HG03575 (cell line): Measurements from ENCODE around the gene MGP.

Source experiments
- ATAC-seq: cut with Tn5 transposase; IDR thresholded peaks from one replicate; pipeline ENCODE4 v1.9.1; 2021; ENCODE audit not compliant: unreplicated experiment, insufficient number of reproducible peaks, low FRiP score; ENCODE audit errors: extremely low read depth

MGP gene

DNA sequence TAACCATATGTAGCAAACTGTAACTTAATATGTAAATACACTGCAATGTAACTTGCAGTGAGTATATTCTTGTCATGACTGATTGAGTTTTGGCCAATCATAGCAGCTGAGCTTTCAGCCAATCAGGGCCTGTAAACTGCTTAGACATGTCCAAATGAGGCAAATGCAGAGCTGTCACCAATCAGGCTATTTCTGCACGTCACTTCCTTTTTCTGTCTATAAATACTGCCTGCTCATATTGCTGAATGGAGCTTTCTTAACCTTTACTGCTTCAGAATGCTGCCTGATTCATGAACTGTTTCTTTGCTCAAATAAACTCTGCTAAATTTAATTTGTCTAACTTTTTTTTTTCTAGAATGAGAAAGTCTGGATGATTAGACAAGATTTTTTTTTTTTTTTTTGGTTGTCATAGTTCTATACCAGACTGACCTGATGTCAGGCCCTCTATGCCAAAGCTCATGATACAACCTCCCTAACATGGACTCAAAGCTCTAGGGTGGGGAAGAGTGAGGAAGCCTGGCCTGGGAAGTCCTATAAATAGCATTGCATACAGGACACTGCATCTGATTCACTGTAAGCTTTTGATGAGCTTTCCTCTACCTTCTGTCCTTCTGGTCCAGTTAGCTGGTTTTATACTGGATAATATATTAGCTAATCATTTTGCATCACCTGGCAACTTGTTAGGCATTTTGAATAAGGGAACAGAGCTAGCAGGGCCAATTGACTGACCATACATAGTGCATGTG is 12.0 kb downstream of the MGP start:
- no peak for ATAC-seq

DNA sequence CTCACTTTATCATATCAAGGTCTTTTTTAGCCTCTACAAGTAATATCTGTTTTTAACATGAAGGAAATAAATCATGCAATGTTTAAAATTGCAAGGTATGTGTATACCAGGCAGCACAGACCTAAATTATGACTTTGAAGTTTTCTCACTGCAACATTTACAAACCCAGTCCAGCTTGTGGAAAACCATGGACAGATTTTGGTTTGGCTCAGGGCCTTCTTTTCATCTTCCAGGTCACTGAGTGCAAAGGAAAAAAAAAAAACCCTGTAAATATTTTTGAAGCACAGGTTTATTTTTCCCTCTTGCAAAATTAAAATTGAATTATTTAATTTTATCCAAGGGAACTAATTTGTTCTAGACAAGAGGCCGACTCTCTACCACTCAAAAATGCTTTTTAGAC is 13.8 kb downstream of the MGP start:
- ATAC-seq: no peak

DNA sequence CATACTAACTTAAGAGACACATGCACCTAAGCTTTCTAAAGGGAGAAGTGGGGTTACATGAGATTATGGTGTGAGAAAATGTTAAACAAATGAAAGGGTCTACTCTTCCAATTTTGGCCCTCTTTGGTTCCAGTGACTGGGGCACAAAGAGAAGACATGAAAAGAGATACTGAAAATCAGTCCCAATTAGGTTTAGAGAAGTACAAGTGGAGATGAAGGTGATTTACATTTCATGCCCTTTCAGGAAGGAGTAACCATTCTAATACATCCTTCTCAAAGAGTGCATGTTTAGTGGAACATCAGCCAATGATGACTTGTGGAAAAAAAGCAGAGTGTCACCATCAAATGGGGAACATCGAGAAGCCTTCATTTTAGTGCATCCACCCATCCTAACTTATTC is 14.4 kb downstream of the MGP start:
- no peak for ATAC-seq

DNA sequence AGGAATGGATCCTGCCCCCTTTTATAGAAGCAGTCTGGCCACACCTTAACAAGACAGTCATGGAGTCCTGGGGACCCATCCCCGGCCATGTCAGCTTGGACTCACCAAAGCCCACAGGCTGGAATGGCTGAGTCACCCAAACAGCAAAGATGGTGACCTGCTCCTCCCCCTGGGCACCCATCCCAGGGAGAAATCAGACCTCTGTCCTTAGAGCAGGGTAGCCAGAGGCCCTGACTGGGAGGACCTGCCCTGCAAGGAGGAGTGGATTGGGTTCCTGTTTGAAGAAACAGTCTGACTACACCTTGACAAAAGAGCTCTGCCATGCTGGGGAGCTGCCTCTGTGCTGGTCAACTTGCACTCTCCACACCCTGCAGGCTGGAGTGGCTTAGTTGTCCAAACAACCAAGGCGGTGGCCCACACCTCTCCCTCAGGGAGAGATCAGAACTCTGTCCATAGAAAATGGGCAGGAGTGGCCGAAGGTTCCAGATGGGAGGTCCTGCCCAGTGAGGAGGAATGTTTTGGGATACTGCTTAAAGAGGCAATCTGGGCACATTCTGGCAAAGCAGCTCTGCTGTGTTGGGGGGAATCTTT is 16.6 kb downstream of the MGP start:
- no peak for ATAC-seq

DNA sequence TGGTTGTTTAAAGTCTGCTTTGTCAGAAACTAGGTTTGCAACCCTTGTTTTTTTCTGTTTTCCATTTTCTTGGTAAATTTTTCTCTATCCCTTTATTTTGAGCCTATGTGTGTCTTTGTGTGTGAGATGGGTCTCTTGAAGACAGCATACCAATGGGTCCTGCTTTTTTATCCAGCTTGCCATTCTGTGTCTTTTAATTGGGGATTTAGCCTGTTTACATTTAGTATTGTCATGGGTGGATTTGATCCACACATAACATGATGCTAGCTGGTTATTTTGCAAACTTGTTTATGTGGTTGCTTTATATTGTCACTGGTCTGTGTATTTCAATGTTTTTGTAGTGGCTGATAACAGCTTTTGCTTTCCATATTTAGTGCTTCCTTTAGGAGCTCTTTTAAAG is 25.2 kb downstream of the MGP start:
- no peak for ATAC-seq

DNA sequence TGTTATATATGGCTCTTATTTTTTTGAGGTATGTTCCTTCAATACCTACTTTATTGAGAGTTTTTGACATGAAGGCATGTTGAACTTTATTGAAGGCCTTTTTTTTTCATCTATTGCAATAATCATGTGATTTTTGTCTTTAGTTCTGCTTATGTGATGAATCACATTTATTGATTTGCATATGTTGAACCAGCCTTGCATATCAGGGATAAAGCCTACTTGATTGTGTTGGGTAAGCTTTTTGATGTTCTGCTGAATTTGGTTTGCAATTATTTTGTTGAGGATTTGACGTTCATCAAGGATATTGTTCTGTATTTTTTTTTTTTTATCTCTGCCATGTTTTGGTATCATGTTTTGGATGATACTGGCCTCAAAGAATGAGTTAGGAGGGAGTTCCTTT is 27.1 kb downstream of the MGP start:
- no peak for ATAC-seq

DNA sequence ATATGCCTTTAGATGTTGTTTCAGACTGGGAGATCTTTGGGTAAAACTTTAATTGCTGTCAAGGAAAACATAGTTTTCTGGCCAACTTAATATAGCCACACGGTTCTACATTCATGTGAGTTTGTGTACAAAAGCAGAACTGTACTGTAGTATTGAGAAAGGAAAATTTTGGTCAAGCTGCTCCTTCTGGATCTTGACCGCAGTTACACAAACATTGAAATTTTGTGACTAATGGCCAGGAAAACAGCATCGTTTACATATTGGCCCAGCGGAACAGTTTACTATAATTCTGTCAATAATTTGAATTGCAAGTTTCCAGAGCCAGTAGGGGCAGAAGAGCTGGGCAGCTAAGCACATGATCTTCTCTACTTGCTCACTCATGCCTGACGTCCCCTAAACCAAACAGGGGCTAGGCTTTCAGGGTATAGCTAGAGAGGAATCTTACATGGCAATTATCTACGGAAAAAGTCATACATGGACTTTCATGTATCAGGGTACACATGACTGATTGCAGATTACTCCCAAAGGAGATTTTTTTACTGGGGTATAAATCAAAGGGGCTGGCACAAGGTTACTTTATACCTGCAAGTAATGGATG is 31.0 kb downstream of the MGP start:
- no peak for ATAC-seq

DNA sequence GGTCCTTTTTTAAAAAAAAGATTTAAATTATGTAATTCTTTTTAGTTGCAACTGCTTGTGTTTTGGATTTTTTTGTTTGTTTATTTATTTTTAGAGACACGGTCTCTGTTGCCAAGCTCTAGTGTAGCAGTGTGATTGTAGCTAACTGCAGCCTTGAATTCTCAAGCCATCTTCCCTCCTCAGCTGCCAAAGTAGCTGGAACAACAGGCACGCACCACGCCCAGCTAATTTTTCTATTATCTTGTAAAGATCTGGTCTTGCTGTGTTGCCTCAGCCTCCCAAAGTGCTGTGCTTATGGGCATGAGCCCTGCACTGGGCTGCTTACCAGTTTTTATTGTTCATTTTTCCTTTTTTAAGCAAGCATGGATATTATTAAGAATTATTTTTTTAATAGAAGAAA is 31.7 kb downstream of the MGP start:
- ATAC-seq: no peak

DNA sequence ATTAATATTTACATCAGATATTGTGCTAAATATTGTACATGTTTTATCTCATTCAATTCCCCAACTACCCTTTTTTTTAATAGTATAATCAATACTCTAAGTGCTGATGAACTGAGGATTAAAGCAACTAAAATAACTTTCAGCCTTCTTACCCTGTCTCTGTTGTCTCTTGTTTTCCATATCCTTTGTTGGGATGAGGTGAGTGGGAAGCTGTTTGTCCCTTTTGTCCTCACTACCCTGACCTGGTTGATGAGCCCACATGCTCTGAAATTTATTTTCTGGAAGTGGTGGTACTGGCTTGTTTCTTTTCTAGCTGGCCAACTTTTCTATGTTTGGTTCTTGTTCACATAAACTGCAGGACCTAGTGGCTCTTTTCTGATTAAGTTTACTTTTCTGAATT is 32.8 kb downstream of the MGP start:
- no peak for ATAC-seq

DNA sequence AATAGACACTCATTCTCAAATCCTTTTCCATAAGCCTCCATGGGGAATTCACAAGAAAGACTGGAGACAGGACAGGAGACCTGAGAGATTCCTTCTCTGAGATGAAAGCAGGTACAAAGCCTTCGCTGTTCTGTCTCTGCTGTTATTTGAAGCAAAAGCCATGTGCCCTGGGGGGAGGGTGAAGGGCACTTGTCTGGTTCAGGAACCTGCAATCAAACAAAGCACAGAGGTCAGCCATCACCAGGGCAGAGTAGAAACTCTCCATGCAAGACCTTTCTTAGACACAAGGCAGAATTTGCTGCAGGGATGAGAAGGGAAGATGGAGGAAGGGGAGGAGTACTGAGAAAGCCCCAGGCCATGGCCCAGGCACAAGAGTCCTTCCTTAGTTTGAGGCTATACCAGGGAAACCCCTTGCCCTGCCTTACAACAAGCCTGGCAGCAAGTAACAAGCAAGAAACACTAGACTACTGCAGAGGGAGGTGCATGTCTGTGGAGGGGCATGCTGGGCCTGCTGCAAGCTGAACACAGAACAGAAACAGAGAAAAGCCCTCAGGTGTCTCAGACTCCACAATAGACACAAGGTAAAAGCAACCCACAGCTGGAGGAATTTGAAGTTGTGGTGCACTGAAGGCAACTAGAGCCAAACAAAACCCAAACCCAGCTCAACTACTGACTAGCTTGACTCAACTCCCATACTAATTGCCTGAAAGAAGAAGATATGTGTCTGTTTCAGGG is 34.6 kb downstream of the MGP start:
- no peak for ATAC-seq

DNA sequence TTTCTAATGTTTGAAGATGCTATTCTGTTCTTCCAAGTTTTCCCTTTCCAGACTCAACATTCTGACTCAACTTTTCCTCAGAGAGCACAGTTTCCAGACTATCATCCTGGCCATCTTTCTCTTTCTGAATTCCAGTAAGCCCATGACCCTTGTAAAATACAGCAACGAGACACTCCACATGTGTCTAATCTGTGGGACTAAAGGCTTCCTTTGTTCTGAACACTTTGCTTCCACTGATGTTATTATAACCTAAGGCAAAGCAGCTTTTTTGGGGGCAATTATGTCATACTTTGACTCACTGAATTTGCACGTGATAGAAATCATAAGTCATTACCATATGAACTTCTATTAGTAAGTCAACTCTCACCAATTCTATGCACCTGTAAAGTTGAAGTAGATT is 36.0 kb downstream of the MGP start:
- ATAC-seq: no peak

DNA sequence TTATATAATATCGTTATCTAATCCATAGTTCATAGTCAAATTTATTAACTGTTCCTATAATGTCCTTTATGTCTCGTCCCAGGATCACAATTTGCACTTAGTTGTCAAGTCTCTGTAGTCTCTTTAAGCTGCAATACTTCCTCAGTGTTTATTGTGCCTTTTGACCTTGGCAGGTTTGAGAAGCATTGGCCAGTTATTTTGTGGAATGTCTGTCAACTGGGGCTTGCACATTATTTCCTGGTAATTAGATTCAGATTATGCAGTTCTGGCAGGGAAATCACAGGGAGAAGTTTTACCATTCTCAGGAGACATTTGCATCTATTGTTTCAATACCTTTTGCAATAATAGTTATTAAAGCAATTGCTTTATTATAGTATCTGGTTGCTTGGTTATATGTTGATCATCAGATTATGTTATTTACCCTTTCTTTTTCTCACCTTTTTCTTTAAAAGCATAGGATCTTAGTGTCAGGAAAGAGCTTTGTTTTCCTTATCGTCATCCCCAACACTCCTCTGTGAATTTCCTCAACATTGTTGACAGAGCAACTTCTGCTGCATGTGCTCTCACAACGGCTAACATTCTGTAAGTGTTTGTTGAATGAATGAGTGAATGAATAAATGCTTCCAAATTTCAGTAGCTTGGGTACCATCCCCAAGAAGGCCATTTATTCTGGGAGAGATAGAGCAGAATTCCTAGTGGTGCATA is 38.6 kb downstream of the MGP start:
- no peak for ATAC-seq

DNA sequence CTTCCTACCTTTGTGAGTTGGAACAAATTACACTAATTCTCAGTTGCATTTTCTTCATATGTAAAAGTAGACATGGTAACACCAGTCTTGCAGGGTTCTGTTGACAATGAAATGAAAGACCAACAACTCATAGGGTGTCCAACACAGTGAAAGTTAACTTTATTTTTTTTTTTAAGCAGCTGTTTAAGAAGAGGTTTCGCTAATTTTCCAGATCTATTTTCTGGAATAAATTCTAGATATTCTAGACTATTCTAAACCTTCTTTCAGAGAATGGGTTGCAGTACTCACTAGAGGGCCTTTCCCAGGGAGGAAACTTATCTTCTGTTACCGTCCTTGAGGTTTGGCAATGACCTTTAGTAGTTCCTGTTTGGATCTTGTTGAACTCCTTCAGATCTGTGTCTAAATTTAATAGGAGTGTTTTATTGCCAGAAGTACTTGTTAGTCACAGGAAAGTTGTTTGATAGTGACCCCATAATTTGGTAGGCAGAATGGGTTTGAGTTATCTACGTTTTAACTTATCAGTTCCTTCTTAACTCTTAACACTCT is 39.5 kb downstream of the MGP start:
- no peak for ATAC-seq

DNA sequence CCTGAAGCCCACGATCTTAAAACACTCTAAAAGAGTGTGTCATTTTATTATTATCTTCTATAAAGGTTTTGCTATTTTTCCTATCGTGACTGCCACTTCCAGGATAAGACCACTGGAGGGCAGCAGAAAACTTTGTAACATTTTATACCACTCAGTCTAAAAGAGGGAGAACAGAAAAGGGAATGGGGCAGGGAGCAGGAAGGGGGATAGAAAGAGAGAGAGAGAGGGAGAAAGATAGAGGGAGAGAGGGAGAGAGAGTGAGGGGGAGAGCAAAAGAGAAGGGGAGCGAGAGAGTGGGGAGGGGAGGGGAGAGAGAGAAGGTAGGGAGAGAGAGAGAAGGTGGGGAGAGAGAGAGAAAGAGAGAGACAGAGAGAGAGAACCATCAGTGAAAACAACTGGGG is 40.3 kb downstream of the MGP start:
- no peak for ATAC-seq

DNA sequence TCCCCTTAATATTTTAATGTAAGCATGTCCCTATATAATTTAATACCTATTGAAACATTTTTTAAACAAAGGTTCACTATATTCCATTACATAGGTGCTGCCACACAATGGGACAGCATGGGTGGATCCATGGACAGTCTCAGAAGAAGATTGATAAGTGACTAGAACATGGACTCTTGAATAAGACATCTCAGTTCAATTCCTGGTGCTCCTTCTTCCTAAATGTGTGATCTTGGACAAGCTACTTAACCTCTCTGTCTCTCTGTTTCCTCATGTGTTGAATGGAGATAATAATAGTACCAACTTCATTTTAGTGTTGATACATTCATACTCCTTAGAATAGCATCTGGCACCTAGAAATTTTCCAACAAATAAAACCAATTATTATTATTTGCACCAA is 41.3 kb downstream of the MGP start:
- no peak for ATAC-seq

DNA sequence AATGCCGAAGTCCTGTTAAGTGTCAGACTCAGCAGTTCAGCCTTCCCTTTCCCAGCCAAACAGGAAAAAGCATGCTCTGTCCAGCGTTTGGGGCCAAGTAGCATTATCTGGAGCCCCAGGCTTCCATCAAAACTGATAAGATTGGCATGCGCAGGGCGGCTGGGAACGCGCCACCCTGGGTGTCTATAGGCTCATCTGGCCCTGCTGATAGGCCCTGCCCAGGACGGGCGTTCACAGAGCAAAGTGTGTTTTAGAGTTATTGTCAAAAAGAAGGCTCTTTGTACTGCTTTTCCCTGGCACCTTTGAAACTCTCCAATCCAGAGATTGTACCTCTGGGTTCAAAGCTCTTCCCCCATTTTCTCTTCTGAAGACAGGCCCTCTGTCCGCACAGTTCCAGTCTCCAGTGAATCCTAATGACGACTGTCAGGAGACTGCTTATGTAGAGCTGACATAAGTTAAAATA is 42.2 kb downstream of the MGP start, which contains the start of gene ART4:
TSS of gene ART4 (minus strand) at position 102 of the 463 bp plus-strand sequence. CDS start 413 bp downstream, outside the sequence.
- no peak for ATAC-seq

DNA sequence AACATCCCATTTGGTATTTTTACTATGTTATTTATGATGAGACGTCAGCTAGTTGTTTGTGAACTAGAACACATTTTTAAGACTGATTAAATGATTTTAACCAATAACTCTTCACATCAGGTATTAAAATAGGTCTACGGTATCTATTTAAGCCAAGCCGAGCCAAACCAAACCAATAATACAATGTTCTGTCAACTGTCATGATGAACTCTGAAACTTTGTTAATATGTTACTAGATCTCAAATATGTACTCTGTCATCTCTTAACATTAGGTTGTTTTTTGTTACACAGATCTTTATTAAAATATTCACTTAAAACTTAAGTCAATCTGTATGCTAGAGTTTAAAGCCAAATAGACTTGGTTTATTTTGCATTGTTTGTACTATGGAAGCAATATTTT is 43.3 kb downstream of the MGP start:
- ATAC-seq: no peak

DNA sequence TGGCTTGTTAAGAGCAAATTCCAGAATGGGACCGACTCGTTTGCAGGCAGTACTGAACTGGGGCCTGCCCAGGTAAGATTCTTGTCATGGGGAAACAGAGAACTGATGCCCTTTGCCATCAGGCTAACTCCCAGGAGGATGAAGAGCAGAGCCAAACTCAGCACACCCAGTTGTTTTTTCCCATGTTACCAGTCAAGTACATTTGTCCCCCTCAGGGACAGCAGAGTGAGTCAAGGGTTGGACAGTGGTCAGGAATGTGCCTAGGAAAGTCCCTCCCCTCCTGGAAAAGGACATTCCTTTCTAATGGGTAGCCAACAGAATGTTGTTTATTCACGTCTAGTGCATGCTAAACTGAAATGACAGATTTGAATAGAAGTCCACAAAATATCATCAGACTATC is 43.9 kb downstream of the MGP start:
- ATAC-seq: no peak

DNA sequence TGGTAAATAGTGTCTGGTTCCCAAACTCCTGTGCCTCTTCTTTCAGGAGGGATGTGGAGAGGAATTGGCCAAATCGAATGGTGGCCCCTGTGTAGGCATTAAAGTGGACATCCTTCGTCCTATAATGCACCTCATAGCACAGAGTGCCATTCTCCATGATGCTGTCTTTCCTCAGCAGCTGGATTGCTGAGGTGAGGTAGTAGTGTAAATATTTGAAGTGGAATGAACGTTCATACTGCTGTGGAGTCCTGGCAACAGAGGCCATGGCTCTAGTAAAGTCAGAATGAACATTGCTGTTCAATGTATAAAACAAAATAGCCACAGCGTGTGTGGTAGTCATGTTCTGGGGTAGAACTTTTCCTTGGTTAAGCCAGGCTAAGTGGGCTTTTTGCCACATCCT is 45.0 kb downstream of the MGP start:
- no peak for ATAC-seq
